ENCODE data around the gene OLFML1.
"Not testable (repeated sequence)": the region's sequence is repeated elsewhere in the genome, so short reads cannot be mapped to it uniquely, and the experiment has no call there.

The OLFML1 gene

GRCh38 chr11:7512525-7513233 lies 27.4 kb downstream of the OLFML1 start:
- DNase-seq (ENCODE audit: low read depth), result no peak

- DNase-seq (ENCODE audit: low read depth), result peak; percentile 77
Observed at GRCh38 chr11:7513234-7514098, 28.2 kb downstream of the OLFML1 start, which contains the start of gene PPFIBP2. TSS of gene PPFIBP2 (plus strand) at chr11:7513999. CDS start at chr11:7549476, 35,477 bp downstream.

GRCh38 chr11:7514099-7514591 lies 28.8 kb downstream of the OLFML1 start:
- DNase-seq (ENCODE audit: low read depth), result no peak

GRCh38 chr11:7515447-7515886 lies 30.2 kb downstream of the OLFML1 start:
- DNase-seq (ENCODE audit: low read depth), result no peak

- no peak for DNase-seq (ENCODE audit: low read depth)
Observed at GRCh38 chr11:7516475-7516874, 31.2 kb downstream of the OLFML1 start.

GRCh38 chr11:7517743-7518142 lies 32.4 kb downstream of the OLFML1 start:
- not testable (repeated sequence) for DNase-seq (ENCODE audit: low read depth)

GRCh38 chr11:7518811-7519562 lies 33.7 kb downstream of the OLFML1 start:
- no peak for DNase-seq (ENCODE audit: low read depth)

GRCh38 chr11:7520011-7520942 lies 35.0 kb downstream of the OLFML1 start:
- DNase-seq (ENCODE audit: low read depth), result no peak

GRCh38 chr11:7520981-7521487 lies 35.7 kb downstream of the OLFML1 start:
- DNase-seq (ENCODE audit: low read depth), result no peak

- DNase-seq (ENCODE audit: low read depth), result no peak
Observed at GRCh38 chr11:7522121-7522520, 36.8 kb downstream of the OLFML1 start.

GRCh38 chr11:7522546-7522945 lies 37.2 kb downstream of the OLFML1 start:
- no peak for DNase-seq (ENCODE audit: low read depth)

- DNase-seq (ENCODE audit: low read depth), result no peak
Observed at GRCh38 chr11:7523416-7524210, 38.3 kb downstream of the OLFML1 start.

GRCh38 chr11:7524462-7525235 lies 39.3 kb downstream of the OLFML1 start:
- no peak for DNase-seq (ENCODE audit: low read depth)

- DNase-seq (ENCODE audit: low read depth), result no peak
Observed at GRCh38 chr11:7525424-7525823, 40.1 kb downstream of the OLFML1 start.

GRCh38 chr11:7527029-7527428 lies 41.7 kb downstream of the OLFML1 start:
- peak; percentile 20 for DNase-seq (ENCODE audit: low read depth)

- no peak for DNase-seq (ENCODE audit: low read depth)
Observed at GRCh38 chr11:7528514-7529049, 43.3 kb downstream of the OLFML1 start.

GRCh38 chr11:7530013-7530640 lies 44.8 kb downstream of the OLFML1 start:
- DNase-seq (ENCODE audit: low read depth), result no peak

GRCh38 chr11:7531011-7531410 lies 45.7 kb downstream of the OLFML1 start:
- DNase-seq (ENCODE audit: low read depth), result no peak
